Neural cell (in vitro differentiated cells): ENCODE measurements around the gene NTPCR. TPM values are rescaled to one million over a fixed set of nuclear protein-coding genes. Genes with fewer than 3 reads are reported as not detected.

Experiments
- H2AFZ ChIP-seq: fragments of 200-600, 300-800 bp; sonication (generic), shearing (Covaris generic); 2 replicates; pipeline ENCODE4 v1.6.0; 2014; ENCODE audit warnings: low read depth, mild to moderate bottlenecking, antibody characterized with exemption, low read length, moderate library complexity
- H3F3A ChIP-seq: fragments of 200-600 bp; shearing (Covaris generic); 2 replicates; pipeline ENCODE4 v1.6.1; 2016; ENCODE audit warnings: mild to moderate bottlenecking, moderate library complexity, mixed read lengths, antibody characterized with exemption, low read length; ENCODE audit not compliant: insufficient read depth, poor library complexity, severe bottlenecking
- H3K27ac ChIP-seq: fragments of 200-600, 300-800 bp; sonication (generic), shearing (Covaris generic); 2 replicates; pipeline ENCODE4 v1.5.1; 2014; ENCODE audit warnings: mild to moderate bottlenecking, low read length, moderate library complexity
- H3K27me3 ChIP-seq: fragments of 300-800, 200-600 bp; sonication (generic), shearing (Covaris generic); 2 replicates; pipeline ENCODE4 v1.6.0; 2014; ENCODE audit warnings: mild to moderate bottlenecking, low read depth, low read length, moderate library complexity; ENCODE audit not compliant: insufficient read depth
- H3K36me3 ChIP-seq: fragments of 300-800, 200-600 bp; sonication (generic), shearing (Covaris generic); 2 replicates; pipeline ENCODE4 v1.5.1; 2014; ENCODE audit warnings: mild to moderate bottlenecking, antibody characterized with exemption, low read length, moderate library complexity; ENCODE audit not compliant: insufficient read depth
- H3K4me2 ChIP-seq: fragments of 300-800, 200-600 bp; sonication (generic), shearing (Covaris generic); 2 replicates; pipeline ENCODE4 v1.6.0; 2014; ENCODE audit warnings: mild to moderate bottlenecking, low read length
- H3K4me3 ChIP-seq: fragments of 300-800, 200-600 bp; sonication (generic), shearing (Covaris generic); 2 replicates; pipeline ENCODE4 v1.5.1; 2014; ENCODE audit warnings: mild to moderate bottlenecking, low read length, moderate library complexity
- H3K79me2 ChIP-seq: fragments of 200-600 bp; shearing (Covaris generic); replicated peaks from 2 replicates; pipeline ENCODE4 v1.6.0; 2014; ENCODE audit warnings: mild to moderate bottlenecking, low read length, moderate library complexity; ENCODE audit not compliant: insufficient read depth
- H3K9ac ChIP-seq: fragments of 300-800, 200-600 bp; sonication (generic), shearing (Covaris generic); 2 replicates; pipeline ENCODE4 v1.6.1; 2016; ENCODE audit warnings: mild to moderate bottlenecking, low read length, mixed read lengths
- H3K9me2 ChIP-seq: fragments of 200-600 bp; shearing (Covaris generic); 2 replicates; pipeline ENCODE4 v1.6.1; 2016; ENCODE audit warnings: mild to moderate bottlenecking, low read length, mixed read lengths; ENCODE audit not compliant: insufficient read depth
- H3K9me3 ChIP-seq: fragments of 200-600, 300-800 bp; sonication (generic), shearing (Covaris generic); 2 replicates; pipeline ENCODE4 v1.6.1; 2016; ENCODE audit warnings: mild to moderate bottlenecking, mixed run types, low read length, moderate library complexity, mixed read lengths
- H4K20me1 ChIP-seq: fragments of 200-600 bp; shearing (Covaris generic); 2 replicates; pipeline ENCODE4 v1.6.1; 2016; ENCODE audit warnings: mild to moderate bottlenecking, mixed run types; ENCODE audit not compliant: insufficient read depth
- CTCF ChIP-seq: fragments of 450-650 bp; IDR thresholded peaks from 2 replicates; pipeline ENCODE4 v1.5.1; 2014; ENCODE audit warnings: antibody characterized with exemption, mild to moderate bottlenecking, moderate library complexity; ENCODE audit not compliant: poor library complexity, severe bottlenecking
- EP300 ChIP-seq: fragments of 450-650 bp; conservative IDR thresholded peaks from 2 replicates; pipeline ENCODE4 v1.6.1; 2014; ENCODE audit warnings: antibody characterized with exemption, mild to moderate bottlenecking, moderate library complexity; ENCODE audit not compliant: poor library complexity, severe bottlenecking
- EZH2 ChIP-seq: fragments of 200-600, 300-800 bp; shearing (Covaris generic), sonication (generic); IDR thresholded peaks from 2 replicates; pipeline ENCODE4 v1.6.1; 2014; ENCODE audit warnings: antibody characterized with exemption, low read length, borderline replicate concordance, mild to moderate bottlenecking; ENCODE audit not compliant: insufficient read depth, poor library complexity, severe bottlenecking
- MXI1 ChIP-seq: fragments of 450-650 bp; conservative IDR thresholded peaks from 2 replicates; pipeline ENCODE4 v1.6.1; 2014; ENCODE audit warnings: antibody characterized with exemption, mild to moderate bottlenecking; ENCODE audit not compliant: poor library complexity, severe bottlenecking
- POLR2AphosphoS5 ChIP-seq: IDR thresholded peaks from 2 replicates; pipeline ENCODE4 v1.6.1; 2012
- RAD21 ChIP-seq: fragments of 450-650 bp; conservative IDR thresholded peaks from 2 replicates; pipeline ENCODE4 v1.6.1; 2014; ENCODE audit warnings: antibody characterized with exemption, mild to moderate bottlenecking, moderate library complexity
- REST ChIP-seq: IDR thresholded peaks from 2 replicates; pipeline ENCODE4 v1.6.1; 2012; ENCODE audit warnings: borderline replicate concordance
- SMC3 ChIP-seq: fragments of 450-650 bp; conservative IDR thresholded peaks from 2 replicates; pipeline ENCODE4 v1.6.1; 2014; ENCODE audit warnings: antibody characterized with exemption, mild to moderate bottlenecking, moderate library complexity; ENCODE audit not compliant: poor library complexity
- TAF1 ChIP-seq: IDR thresholded peaks from 2 replicates; pipeline ENCODE4 v1.6.1; 2012; ENCODE audit warnings: low read depth
- polyA plus RNA-seq: library from polyadenylated mRNA; depleted of rRNA; stranded (reverse); fragments of >200 nt; gene quantifications from 2 replicates; pipeline ENCODE4 v1.2.3, GENCODE V29; 2014

The NTPCR gene
- polyA plus RNA-seq, 1 donor from 2014 or later, result 36.7 TPM

- no peak overlapping the region for H3K9ac ChIP-seq
- no peak overlapping the region for H3K4me3 ChIP-seq
- H3K4me2 ChIP-seq, result no peak overlapping the region
- TF ChIP-seq CTCF (no peak), EP300 (no peak), TAF1 (no peak), SMC3 (no peak), EZH2 (no peak)
- no peaks in the 10 kb centered on the region for H3K79me2 ChIP-seq
- H3K27me3 ChIP-seq, result no peaks in the 10 kb centered on the region
- no peaks in the 10 kb centered on the region for H3F3A ChIP-seq
- H3K27ac ChIP-seq, result no peak overlapping the region
- H4K20me1 ChIP-seq, result no peaks in the 10 kb centered on the region
- peaks cover 12% of the 10 kb centered on the region for H3K36me3 ChIP-seq
- no peak overlapping the region for H2AFZ ChIP-seq
- no peaks in the 10 kb centered on the region for H3K9me2 ChIP-seq
- H3K9me3 ChIP-seq, result no peaks in the 10 kb centered on the region
These were observed 35.6 kb downstream of the NTPCR start for GRCh38 chr1:232985882-232986526.

DNA sequence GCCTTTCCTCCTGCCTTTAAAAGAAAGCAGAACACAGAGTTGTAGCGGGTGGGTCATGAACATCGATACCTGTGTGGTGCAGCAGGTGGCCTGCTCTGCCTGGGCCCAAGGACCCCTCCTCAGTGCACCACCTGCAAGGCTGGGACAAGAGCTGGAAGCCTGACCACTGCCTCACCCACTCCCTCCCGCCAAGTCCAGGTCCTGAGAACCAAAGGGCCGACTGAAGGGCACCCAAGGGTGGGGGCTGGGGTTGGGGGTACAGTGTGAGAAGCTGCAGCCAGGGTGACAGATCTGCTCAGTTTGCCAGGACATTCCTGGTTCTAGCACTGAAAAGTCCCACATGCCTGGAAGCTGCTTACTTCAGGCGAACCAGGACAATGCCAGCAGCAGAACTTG lies 36.1 kb downstream of the NTPCR start:
- no peak overlapping the region for H3K4me3 ChIP-seq
- no peak overlapping the region for H2AFZ ChIP-seq
- H3K27me3 ChIP-seq, result no peaks in the 10 kb centered on the region
- H3K27ac ChIP-seq, result no peak overlapping the region
- no peak overlapping the region for H3K9ac ChIP-seq
- H4K20me1 ChIP-seq, result no peaks in the 10 kb centered on the region
- TF ChIP-seq EP300, result no peak
- TF ChIP-seq SMC3, result no peak
- no peak for TF ChIP-seq MXI1
- TF ChIP-seq TAF1, result no peak
- no peak for TF ChIP-seq POLR2AphosphoS5
- TF ChIP-seq RAD21, result no peak
- no peak for TF ChIP-seq CTCF
- no peak for TF ChIP-seq EZH2
- TF ChIP-seq REST, result no peak
- H3K4me2 ChIP-seq, result no peak overlapping the region
- H3K9me3 ChIP-seq, result no peaks in the 10 kb centered on the region
- H3K36me3 ChIP-seq, result peaks cover 12% of the 10 kb centered on the region
- H3K79me2 ChIP-seq, result no peaks in the 10 kb centered on the region
- H3K9me2 ChIP-seq, result no peaks in the 10 kb centered on the region
- H3F3A ChIP-seq, result no peaks in the 10 kb centered on the region
